ENCODE data around the gene RGS6.

DNA sequence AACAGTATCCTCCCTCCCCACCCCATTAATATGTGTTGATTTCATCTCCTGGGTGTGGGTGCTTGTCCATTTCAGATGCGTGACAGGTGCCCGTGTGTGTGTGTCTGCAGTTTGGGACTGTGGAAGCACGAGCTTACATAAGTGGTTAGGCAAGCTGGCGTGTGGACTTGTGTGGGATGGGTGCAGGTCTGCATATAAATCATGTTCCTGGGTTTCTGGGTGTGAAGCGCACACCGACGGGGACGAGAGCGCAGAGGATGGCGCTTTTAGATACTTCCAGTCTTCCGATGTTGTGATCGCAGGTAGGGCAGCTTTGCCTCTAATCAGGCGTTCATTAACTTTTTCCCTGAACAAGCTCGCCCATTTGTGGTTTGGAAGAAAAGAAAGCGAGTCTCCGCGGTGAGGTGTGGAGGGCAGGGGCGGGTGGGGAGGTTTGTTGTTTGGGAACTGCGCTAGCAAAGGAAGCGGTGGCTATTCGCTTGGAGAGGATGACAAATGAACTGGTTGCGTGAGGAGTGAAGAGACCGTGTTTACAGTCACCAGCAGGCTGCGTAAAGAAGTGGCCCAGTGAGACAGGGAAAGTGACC lies 865 bp downstream of the RGS6 start:
- TF ChIP-seq CTCF (IDR thresholded peaks at IDR 0.05) (no peak), POLR2A (IDR thresholded peaks at IDR 0.05) (no peak), POLR2AphosphoS5 (IDR thresholded peaks at IDR 0.05) (no peak)
